SK-N-MC (cell line): Measurements from ENCODE around the gene CENATAC.
"Not testable (repeated sequence)": the region's sequence is repeated elsewhere in the genome, so short reads cannot be mapped to it uniquely, and the experiment has no call there.

ENCODE experiments used
- DNase-seq: peaks from one replicate; pipeline ENCODE4 v3.0.0-alpha.2; 2011; ENCODE audit warnings: low read depth, low spot score
- H3K27ac ChIP-seq: fragments of 200-600 bp; sonication (generic); 2 replicates; pipeline ENCODE4 v1.5.1; 2016; ENCODE audit warnings: mixed run types
- H3K36me3 ChIP-seq: fragments of 200-600 bp; sonication (generic); 2 replicates; pipeline ENCODE4 v1.6.1; 2017; ENCODE audit warnings: antibody characterized with exemption, low read length, mixed read lengths; ENCODE audit not compliant: insufficient read depth
- H3K4me3 ChIP-seq: fragments of 200-600 bp; sonication (generic); 2 replicates; pipeline ENCODE4 v1.5.1; 2016
- H3K9ac ChIP-seq: fragments of 200-600 bp; sonication (generic); 2 replicates; pipeline ENCODE4 v1.8.0; 2017; ENCODE audit warnings: mixed run types, mixed read lengths; ENCODE audit not compliant: insufficient read length
- H3K9me3 ChIP-seq: fragments of 200-600 bp; sonication (generic); 2 replicates; pipeline ENCODE4 v1.6.1; 2017; ENCODE audit warnings: low read depth, mild to moderate bottlenecking, antibody characterized with exemption, low read length, moderate library complexity, mixed read lengths
- EZH2 ChIP-seq: fragments of 200-600 bp; sonication (generic); IDR thresholded peaks from one replicate; pipeline ENCODE4 v1.6.1; 2017; ENCODE audit warnings: antibody characterized with exemption
- FOXP2 ChIP-seq: optimal IDR thresholded peaks from 2 replicates; pipeline ENCODE3; 2011; ENCODE audit warnings: mild to moderate bottlenecking, moderate library complexity; ENCODE audit not compliant: insufficient read depth; ENCODE audit errors: extremely low read length, control extremely low read depth
- POLR2AphosphoS5 ChIP-seq: IDR thresholded peaks from 2 replicates; pipeline ENCODE4 v1.6.1; 2012; ENCODE audit warnings: mild to moderate bottlenecking, low read depth, low read length, borderline replicate concordance

Gene CENATAC

DNA sequence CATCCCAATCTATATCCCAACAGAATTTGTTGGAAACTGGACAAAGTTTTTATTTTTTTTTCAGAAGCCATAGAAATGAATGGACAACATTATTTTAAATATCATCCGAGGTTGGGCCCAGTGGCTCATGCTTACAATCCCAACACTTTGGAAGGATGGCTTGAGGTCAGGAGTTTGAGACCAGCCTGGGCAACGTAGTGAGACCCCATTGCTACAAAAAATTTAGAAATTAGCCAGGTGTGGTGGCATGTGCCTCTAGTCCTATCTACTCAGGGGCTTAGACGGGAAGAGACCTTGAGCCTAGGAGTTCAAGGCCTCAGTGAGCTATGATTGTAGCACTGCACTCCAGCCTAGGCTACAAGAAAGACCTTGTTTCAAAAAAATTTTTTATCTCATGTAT is 36.9 kb downstream of the CENATAC start:
- DNase-seq, result no peak
- H3K27ac ChIP-seq, result no peak overlapping the region
- H3K9me3 ChIP-seq, result no peaks in the 10 kb centered on the region
- TF ChIP-seq FOXP2, result no peak
- no peak for TF ChIP-seq POLR2AphosphoS5
- TF ChIP-seq EZH2, result no peak
- no peak overlapping the region for H3K4me3 ChIP-seq
- no peak overlapping the region for H3K9ac ChIP-seq
- H3K36me3 ChIP-seq, result no peaks in the 10 kb centered on the region

DNA sequence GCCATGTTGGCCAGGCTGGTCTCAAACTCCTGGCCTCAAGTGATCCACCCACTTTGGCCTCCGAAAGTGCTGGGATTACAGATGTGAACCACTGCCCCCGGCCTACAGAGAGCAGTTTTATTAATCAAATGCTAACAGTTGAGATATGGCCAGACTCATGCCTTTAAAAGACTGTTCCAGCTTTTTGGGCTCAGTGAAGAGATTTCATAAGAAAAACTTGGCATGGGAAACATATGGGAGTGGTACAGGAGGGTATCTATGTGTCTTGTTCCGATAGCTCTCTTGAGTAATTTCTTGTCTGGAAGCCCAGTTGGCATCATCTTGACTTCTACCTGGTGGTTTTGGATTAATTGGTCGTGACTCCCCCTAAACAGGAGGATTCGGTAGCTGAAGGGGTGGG is 40.9 kb downstream of the CENATAC start:
- TF ChIP-seq POLR2AphosphoS5 (no peak), FOXP2 (no peak), EZH2 (no peak)

DNA sequence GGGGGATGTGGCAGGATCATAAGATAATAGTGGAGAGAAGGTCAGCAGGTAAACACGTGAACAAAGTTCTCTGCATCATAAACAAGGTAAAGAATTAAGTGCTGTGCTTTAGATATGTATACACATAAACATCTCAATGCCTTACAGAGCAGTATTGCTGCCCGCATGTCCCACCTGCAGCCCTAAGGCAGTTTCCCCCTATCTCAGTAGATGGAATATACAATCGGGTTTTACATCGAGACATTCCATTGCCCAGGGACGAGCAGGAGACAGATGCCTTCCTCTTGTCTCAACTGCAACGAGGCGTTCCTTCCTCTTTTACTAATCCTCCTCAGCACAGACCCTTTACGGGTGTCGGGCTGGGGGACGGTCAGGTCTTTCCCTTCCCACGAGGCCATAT is 41.5 kb downstream of the CENATAC start:
- H3K36me3 ChIP-seq, H3K9ac ChIP-seq, H3K27ac ChIP-seq, DNase-seq, H3K4me3 ChIP-seq, H3K9me3 ChIP-seq: not testable (repeated sequence)

More for the DNA sequence above, 40.9 kb downstream of the CENATAC start:
- no peaks in the 10 kb centered on the region for H3K36me3 ChIP-seq
- DNase-seq, result no peak
- H3K9me3 ChIP-seq, result no peaks in the 10 kb centered on the region
- H3K9ac ChIP-seq, result no peak overlapping the region
- no peak overlapping the region for H3K27ac ChIP-seq
- no peak overlapping the region for H3K4me3 ChIP-seq

DNA sequence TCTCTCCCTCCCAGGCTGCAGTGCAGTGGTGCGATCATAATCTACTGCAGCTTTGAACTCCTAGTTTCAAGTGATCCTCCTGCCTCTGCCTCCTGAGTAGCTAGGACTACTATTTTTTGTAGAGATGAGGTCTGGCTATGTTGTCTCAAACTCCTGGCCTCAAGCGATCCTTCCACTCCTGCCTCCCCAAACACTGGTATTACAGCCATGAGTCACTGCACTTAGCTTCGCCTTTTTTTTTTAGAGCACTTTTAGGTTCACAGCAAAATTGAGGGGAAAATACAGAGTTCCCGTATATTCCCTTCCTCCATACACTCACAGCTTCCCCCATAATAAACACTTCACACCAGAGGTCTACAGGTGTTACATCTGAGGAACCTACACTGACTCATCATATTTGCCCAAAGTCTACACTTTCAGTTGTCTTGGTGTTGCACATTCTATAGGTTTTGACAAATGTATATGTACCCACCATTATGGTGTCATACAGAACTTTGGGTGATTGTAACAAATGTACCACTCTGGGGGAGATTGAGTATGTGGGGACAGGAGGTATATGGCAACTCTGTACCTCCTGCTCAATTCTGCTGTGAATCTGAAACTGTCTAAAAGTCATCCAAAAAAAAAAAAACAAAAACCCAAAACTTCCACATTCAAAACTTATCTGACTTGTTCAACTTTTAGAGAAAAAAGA is 44.0 kb downstream of the CENATAC start:
- Histone ChIP-seq H3K9ac (no peak overlapping the region), H3K4me3 (no peak overlapping the region), H3K27ac (no peak overlapping the region), H3K9me3 (no peaks in the 10 kb centered on the region), H3K36me3 (peaks cover 14% of the 10 kb centered on the region; the same call in 1 of the 2 replicates)
- TF ChIP-seq EZH2, result no peak
- TF ChIP-seq POLR2AphosphoS5, result no peak
- no peak for DNase-seq

DNA sequence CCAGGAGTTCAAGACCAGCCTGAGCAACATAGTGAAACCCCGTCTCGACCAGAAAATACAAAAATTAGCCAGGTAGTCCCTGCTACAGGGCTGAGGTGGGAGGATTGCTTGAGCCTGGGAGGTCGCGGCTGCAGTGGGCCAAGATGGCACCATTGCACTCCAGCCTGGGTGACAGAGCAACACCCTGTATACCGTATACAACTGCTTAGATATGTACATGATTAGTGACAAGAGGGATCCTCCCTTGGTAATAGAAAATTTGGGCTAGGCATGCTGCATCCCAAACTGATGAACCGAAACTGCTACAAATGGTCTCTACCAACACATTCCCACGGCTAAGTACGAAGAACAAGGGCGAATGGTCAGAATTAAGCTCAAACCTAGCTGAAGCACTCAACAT is 45.0 kb downstream of the CENATAC start:
- H3K9me3 ChIP-seq, result no peaks in the 10 kb centered on the region
- H3K9ac ChIP-seq, result no peak overlapping the region
- H3K27ac ChIP-seq, result no peak overlapping the region
- no peak overlapping the region for H3K4me3 ChIP-seq
- H3K36me3 ChIP-seq, result peaks cover 21% of the 10 kb centered on the region
- TF ChIP-seq POLR2AphosphoS5 (no peak), EZH2 (no peak), FOXP2 (no peak)
- DNase-seq, result no peak

DNA sequence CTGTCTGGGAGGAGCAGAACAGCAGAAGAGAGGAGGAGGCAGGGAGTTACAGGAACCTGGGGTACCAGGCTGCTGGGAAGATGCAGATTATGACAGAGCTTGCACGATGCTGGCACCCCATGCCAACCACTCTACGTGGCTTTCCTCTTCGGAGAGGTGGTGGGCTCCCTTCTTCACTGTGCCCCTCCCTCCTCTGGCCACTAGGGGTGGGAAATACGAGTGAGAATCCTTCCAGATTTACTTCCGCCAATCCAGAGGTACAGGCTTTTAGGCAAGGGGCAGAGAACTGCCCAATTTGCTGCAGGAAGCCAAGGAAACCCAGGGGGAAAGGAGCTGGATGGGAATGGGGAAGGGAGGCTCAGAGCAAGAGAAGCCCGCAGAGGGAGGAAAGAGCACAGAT is 46.8 kb downstream of the CENATAC start:
- no peak for DNase-seq
- TF ChIP-seq FOXP2, result no peak
- no peak for TF ChIP-seq EZH2
- no peak for TF ChIP-seq POLR2AphosphoS5
- Histone ChIP-seq H3K9ac (no peak overlapping the region), H3K9me3 (no peaks in the 10 kb centered on the region), H3K27ac (no peak overlapping the region), H3K4me3 (no peak overlapping the region), H3K36me3 (peaks cover 39% of the 10 kb centered on the region)

DNA sequence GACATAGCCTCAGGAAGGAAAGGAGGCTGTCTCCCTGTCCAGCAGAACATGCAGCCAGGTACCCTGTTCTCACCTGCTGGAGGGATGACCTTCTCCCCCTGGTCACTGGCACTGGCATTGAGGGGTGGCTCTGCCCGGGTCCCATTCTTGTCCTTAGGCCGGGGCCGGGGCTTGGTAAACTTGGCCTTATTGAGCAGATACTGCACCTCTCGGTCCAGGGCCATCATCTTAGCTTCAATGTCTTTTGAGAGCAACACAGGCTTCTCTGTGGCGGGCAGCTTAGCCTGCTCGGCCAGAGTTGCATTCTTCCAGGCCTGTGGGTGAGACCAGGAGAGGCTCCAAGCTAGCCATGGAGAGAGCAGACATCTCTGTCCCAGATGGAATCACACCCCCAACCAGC is 48.6 kb downstream of the CENATAC start:
- TF ChIP-seq EZH2 (no peak), FOXP2 (no peak), POLR2AphosphoS5 (no peak)
- H3K9me3 ChIP-seq, result no peaks in the 10 kb centered on the region
- no peak for DNase-seq
- peaks cover 50% of the 10 kb centered on the region for H3K36me3 ChIP-seq
- no peak overlapping the region for H3K9ac ChIP-seq
- no peak overlapping the region for H3K27ac ChIP-seq
- H3K4me3 ChIP-seq, result no peak overlapping the region

DNA sequence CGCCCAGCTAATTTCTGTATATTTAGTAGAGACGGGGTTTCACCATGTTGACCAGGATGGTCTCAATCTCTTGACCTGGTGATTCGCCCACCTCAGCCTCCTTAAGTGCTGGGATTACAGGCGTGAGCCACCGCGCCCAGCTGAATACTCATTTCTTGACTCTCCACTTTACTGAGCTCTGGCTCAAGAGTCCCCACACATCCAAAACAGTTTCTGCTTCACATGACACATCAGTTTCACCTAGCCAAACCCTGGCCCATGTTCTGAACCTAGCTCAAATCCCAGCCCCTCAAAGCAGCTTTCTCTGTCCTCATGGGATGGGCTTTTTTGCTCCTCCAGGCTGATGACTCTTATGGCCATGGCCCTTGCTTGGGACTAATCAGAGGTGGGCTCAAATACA is 49.3 kb downstream of the CENATAC start:
- Histone ChIP-seq H3K9me3 (no peaks in the 10 kb centered on the region), H3K4me3 (no peak overlapping the region), H3K9ac (no peak overlapping the region), H3K27ac (no peak overlapping the region), H3K36me3 (peaks cover 56% of the 10 kb centered on the region)
- no peak for DNase-seq
- no peak for TF ChIP-seq FOXP2
- no peak for TF ChIP-seq POLR2AphosphoS5
- TF ChIP-seq EZH2, result no peak

DNA sequence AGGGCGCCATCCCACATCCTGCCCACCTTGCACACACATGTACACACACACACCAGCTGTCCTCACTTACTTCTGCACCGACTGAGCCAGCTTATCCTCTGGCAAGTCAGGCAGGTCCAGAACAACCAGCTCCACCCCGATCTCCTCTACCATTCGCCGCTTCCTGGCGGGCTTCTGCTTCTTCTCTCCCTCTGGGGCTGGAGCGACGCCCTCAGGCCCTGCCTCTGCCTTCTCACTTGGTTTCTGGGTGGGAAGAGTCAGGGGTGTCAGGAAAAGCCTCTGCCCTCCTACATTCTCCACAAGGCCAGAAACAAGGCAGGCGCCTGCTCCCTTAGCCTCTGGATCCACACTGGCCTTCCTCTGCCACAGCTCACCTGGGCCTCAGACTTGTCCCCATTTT is 50.7 kb downstream of the CENATAC start:
- H3K27ac ChIP-seq, result no peak overlapping the region
- no peak overlapping the region for H3K9ac ChIP-seq
- no peak for TF ChIP-seq POLR2AphosphoS5
- no peak for TF ChIP-seq FOXP2
- TF ChIP-seq EZH2, result no peak
- no peak for DNase-seq
- no peak overlapping the region for H3K4me3 ChIP-seq
- no peaks in the 10 kb centered on the region for H3K9me3 ChIP-seq
- H3K36me3 ChIP-seq, result peaks cover 71% of the 10 kb centered on the region
